ENCODE results near the gene SCYGR3. TPM values are rescaled to one million over a fixed set of nuclear protein-coding genes. Genes with fewer than 3 reads are reported as not detected.
A peak's percentile ranks its signal among the peaks of the same experiment; 100 is the strongest.

Gene SCYGR3
- total and polyA plus RNA-seq, 2 of the 8 experiments (the other 6 are each of a cell fraction or from before 2014, with no cell fraction given), result not detected

GRCh38 chr2:227661827-227662226 is 47.2 kb upstream of the SCYGR3 start:
- H2AFZ ChIP-seq (ENCODE audit: low read length), result 0 out of 2 replicates have a peak overlapping the region, but pooled peaks have one; percentile 43
- no peaks in the 10 kb centered on the region for H3K79me2 ChIP-seq (ENCODE audit: control insufficient read depth in 1 of 2, insufficient read depth in 2 of 2, low read length in 2 of 2)
- no peak overlapping the region for H3K18ac ChIP-seq (ENCODE audit: extremely low read depth, low read length)
- H3K56ac ChIP-seq (replicated peaks; ENCODE audit: insufficient read length, low read depth, low read length), result no peak overlapping the region
- H4K91ac ChIP-seq (replicated peaks; ENCODE audit: insufficient read length, low read length), result no peak overlapping the region
- H2BK12ac ChIP-seq (ENCODE audit: low read depth, low read length), result no peak overlapping the region
- no peak overlapping the region for H3K4ac ChIP-seq (replicated peaks; ENCODE audit: insufficient read length, low read depth, low read length)
- H2AK5ac ChIP-seq (ENCODE audit: low read depth, low read length), result no peak overlapping the region
- H3K9me3 ChIP-seq (ENCODE audit: insufficient read depth in 2 of 2, low read depth in 1 of 2, low read length in 1 of 2), result no peaks in the 10 kb centered on the region
- POLR2A ChIA-PET (ENCODE audit: partially characterized antibody), result no interaction called here
- no peak overlapping the region for H3K9ac ChIP-seq (replicated peaks in 1 of 4; ENCODE audit: extremely low read depth in 1 of 4, low read depth in 3 of 4, low read length in 3 of 4)
- no peaks in the 10 kb centered on the region for H3K23me2 ChIP-seq (ENCODE audit: low read depth, low read length)
- CTCF ChIA-PET (ENCODE audit: partially characterized antibody), result interaction anchor here (1.0 to 1.5 kb wide), 4 partner anchors 10 to 103 kb away, joined by 3 to 8 read pairs (median 3); no protein-coding TSS in a partner anchor
- H2BK120ac ChIP-seq (replicated peaks; ENCODE audit: low read depth, low read length), result no peak overlapping the region
- no peak overlapping the region for H3K4me2 ChIP-seq (ENCODE audit: insufficient read depth in 1 of 2, low read depth in 2 of 2, low read length in 2 of 2)
- 82% methylated on average over 3 of the region's 3 CpGs; no CpG with 5 or more reads in 1 of the 2 experiments for WGBS, 2 experiments (ENCODE audit: extremely low coverage in 1 of 2, insufficient coverage in 1 of 2, insufficient read length in 1 of 2, insufficient replicate concordance in 2 of 2, low coverage in 1 of 2, low lambda C conversion rate in 2 of 2, missing lambda C conversion rate in 1 of 2)
- no peaks in the 10 kb centered on the region for H3K79me1 ChIP-seq (ENCODE audit: low read depth, low read length)
- H2BK5ac ChIP-seq (ENCODE audit: low read depth, low read length), result no peak overlapping the region
- H3K36me3 ChIP-seq (ENCODE audit: control insufficient read depth in 2 of 4, insufficient read depth in 4 of 4, low read length in 3 of 4), result no peaks in the 10 kb centered on the region
- no peaks in the 10 kb centered on the region for H3K27me3 ChIP-seq (replicated peaks in 1 of 4; ENCODE audit: control insufficient read depth in 3 of 4, extremely low read depth in 1 of 4, insufficient read depth in 3 of 4, low read length in 3 of 4)
- no peak overlapping the region for H3K27ac ChIP-seq (ENCODE audit: low read depth, low read length)
- H3K4me3 ChIP-seq (ENCODE audit: extremely low read depth in 1 of 4, insufficient read depth in 2 of 4, low read depth in 3 of 4, low read length in 4 of 4), result no peak overlapping the region
- no peak overlapping the region for H4K8ac ChIP-seq (ENCODE audit: extremely low read depth, insufficient read depth, low read length)
- no peak overlapping the region for H2BK20ac ChIP-seq (ENCODE audit: low read length)
- no peak overlapping the region for H2BK15ac ChIP-seq (ENCODE audit: low read length)
- peaks cover 0 to 10% (median 4%) of the 10 kb centered on the region in 4 experiments; a peak in 4 of 7 replicates for H3K4me1 ChIP-seq (replicated peaks in 1 of 4; ENCODE audit: control insufficient read depth in 3 of 4, insufficient read depth in 4 of 4, low read length in 3 of 4)
- H4K5ac ChIP-seq (ENCODE audit: insufficient read length, low read depth, low read length), result no peak overlapping the region
- no peak overlapping the region for H3K23ac ChIP-seq (ENCODE audit: insufficient read length)
- DNase-seq (ENCODE audit: low read depth in 1 of 2, low spot score in 2 of 2) (no peak), FAIRE-seq (no peak)
- no peaks in the 10 kb centered on the region for H4K20me1 ChIP-seq (replicated peaks in 1 of 2; ENCODE audit: control insufficient read depth in 1 of 2, insufficient read depth in 2 of 2, low read length in 2 of 2)
- H3K14ac ChIP-seq (ENCODE audit: insufficient read length), result no peak overlapping the region
- TF ChIP-seq SP4 (IDR thresholded peaks at IDR 0.05; ENCODE audit: low read length) (no peak), CEBPB (IDR thresholded peaks at IDR 0.05; ENCODE audit: low read depth, low read length) (0 out of 2 replicates have a peak, but pooled peaks have one; percentile 4)
